Kidney epithelial cell (primary cell): Measurements from ENCODE around the gene CLIP2. TPM values are rescaled to one million over a fixed set of nuclear protein-coding genes. Genes with fewer than 3 reads are reported as not detected.

Experiments
- DNase-seq: peaks from one replicate; pipeline ENCODE4 v3.0.0-alpha.2; 2010; ENCODE audit warnings: low read depth
- H3K27me3 ChIP-seq: 2 replicates; pipeline ENCODE4 v1.6.0; 2011; ENCODE audit warnings: low read length; ENCODE audit not compliant: control insufficient read depth, insufficient read depth
- H3K36me3 ChIP-seq: 2 replicates; pipeline ENCODE4 v1.5.1; 2011; ENCODE audit warnings: low read length; ENCODE audit not compliant: control insufficient read depth, insufficient read depth
- H3K4me3 ChIP-seq: 2 replicates; pipeline ENCODE4 v1.5.1; 2011; ENCODE audit warnings: low read depth, mild to moderate bottlenecking, control low read depth, low read length
- total RNA-seq: library from RNA; depleted of rRNA; stranded (reverse); fragments of >200 nt; gene quantifications from 2 replicates; pipeline ENCODE4 v1.2.3, GENCODE V29; 2015
- TF ChIP-seq, protein P1 (sequence below): IDR thresholded peaks from 2 replicates; pipeline ENCODE4 v1.5.1; 2011; ENCODE audit warnings: mild to moderate bottlenecking, moderate library complexity, low read length, control low read depth, inconsistent platforms; ENCODE audit not compliant: insufficient read depth, poor library complexity, severe bottlenecking

Gene CLIP2
- total RNA-seq, 1 donor from 2014 or later = 46.3 TPM

DNA sequence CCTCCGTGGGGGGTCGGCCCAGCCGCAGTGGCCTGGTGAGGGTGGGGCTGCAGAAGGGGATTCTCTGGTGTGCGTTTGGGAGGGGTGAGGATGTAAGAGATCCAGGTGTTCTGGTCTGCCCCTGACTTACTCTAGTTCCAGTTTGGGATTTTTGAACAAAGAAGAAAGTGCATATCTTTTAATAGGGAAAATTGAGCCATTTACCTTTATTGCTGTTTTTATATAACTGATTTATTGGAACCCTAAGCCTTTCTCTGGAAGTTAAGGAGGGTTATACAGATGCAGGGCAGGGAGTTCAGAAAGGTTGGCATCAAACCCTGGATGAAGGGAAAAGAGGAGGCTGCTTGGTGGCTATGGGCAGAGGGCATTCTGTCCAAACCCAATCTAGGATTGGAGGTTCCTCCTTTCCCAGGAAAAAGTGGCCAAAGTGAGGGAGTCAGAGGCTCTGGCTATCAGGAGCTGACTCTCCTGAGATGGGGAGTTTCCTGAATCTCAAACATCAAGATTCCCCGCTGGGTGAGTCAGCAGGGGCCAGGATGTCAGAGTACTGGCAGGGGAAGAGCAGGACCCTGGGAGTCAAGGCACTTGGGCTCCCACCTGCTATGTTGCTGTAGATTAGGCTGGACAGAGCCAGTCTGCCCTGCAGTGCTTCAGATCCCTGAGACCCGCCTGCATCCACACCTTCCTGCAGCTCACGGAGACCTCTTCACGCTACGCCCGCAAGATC lies 67.5 kb downstream of the CLIP2 start:
- Histone ChIP-seq H3K36me3 (peaks cover 3% of the 10 kb centered on the region), H3K27me3 (no peaks in the 10 kb centered on the region), H3K4me3 (no peak overlapping the region)
- no peak for DNase-seq
- TF ChIP-seq, protein P1, sequence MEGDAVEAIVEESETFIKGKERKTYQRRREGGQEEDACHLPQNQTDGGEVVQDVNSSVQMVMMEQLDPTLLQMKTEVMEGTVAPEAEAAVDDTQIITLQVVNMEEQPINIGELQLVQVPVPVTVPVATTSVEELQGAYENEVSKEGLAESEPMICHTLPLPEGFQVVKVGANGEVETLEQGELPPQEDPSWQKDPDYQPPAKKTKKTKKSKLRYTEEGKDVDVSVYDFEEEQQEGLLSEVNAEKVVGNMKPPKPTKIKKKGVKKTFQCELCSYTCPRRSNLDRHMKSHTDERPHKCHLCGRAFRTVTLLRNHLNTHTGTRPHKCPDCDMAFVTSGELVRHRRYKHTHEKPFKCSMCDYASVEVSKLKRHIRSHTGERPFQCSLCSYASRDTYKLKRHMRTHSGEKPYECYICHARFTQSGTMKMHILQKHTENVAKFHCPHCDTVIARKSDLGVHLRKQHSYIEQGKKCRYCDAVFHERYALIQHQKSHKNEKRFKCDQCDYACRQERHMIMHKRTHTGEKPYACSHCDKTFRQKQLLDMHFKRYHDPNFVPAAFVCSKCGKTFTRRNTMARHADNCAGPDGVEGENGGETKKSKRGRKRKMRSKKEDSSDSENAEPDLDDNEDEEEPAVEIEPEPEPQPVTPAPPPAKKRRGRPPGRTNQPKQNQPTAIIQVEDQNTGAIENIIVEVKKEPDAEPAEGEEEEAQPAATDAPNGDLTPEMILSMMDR = no peak

DNA sequence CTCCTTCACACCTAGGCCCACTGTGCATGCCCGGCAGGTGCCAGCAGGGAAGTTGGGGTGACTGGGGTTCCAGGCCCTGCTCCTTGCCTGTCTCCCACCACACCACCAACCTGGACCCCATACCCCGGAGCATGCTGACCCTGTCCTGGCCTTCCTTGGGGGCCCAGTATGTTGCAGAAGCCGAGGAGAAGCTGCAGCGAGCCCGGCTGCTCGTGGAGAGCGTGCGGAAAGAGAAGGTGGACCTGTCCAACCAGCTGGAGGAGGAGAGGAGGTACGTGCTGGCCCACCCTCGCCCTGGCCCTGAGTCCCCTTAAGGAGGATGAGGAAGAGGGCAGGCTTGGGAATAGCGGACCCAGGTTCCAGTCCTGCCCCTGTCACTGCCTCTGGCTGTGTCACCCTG lies 70.8 kb downstream of the CLIP2 start:
- Histone ChIP-seq H3K4me3 (no peak overlapping the region), H3K36me3 (no peaks in the 10 kb centered on the region), H3K27me3 (no peaks in the 10 kb centered on the region)
- DNase-seq = no peak
- TF ChIP-seq, protein P1 = no peak

DNA sequence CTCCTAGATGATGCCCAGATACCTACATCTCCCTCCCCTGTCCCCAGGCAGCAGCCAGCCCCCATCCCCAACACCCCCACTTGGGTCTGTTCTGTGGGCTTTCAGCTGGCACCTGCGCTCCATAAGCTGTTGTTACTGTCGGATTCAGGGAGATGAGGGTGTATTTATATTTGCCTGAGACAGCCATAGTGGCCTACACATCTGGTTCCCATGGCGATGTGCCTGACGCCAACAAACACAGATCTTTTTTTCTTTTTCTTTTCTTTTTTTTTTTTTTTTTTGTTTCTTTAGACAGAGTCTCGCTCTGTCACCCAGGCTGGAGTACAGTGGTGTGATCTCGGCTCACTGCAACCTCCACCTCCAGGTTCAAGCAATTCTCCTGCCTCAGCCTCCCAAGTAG lies 73.1 kb downstream of the CLIP2 start:
- no peaks in the 10 kb centered on the region for H3K27me3 ChIP-seq
- TF ChIP-seq, protein P1 = no peak
- H3K36me3 ChIP-seq = no peaks in the 10 kb centered on the region
- no peak overlapping the region for H3K4me3 ChIP-seq
- DNase-seq = no peak

DNA sequence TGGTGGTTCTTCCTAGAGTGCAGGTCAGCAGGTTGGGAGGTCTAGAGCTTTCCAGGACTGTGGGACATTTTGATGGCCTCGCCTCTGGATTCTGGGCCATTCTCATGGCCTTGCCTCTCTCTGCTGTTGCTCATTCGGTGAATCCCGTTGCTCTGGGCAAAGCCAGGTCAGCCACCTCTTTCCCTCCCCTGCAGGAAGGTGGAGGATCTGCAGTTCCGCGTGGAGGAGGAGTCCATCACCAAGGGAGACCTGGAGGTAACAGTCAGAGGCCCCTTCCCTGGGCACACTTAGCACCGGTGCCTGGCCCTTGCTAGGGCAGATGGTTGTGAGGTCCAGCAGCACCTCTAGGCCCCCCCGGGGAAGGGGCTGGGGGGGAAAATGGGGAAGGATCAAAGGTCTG lies 74.9 kb downstream of the CLIP2 start:
- Histone ChIP-seq H3K36me3 (no peaks in the 10 kb centered on the region), H3K27me3 (no peaks in the 10 kb centered on the region), H3K4me3 (no peak overlapping the region)
- TF ChIP-seq, protein P1 = peak; percentile 30
- no peak for DNase-seq

DNA sequence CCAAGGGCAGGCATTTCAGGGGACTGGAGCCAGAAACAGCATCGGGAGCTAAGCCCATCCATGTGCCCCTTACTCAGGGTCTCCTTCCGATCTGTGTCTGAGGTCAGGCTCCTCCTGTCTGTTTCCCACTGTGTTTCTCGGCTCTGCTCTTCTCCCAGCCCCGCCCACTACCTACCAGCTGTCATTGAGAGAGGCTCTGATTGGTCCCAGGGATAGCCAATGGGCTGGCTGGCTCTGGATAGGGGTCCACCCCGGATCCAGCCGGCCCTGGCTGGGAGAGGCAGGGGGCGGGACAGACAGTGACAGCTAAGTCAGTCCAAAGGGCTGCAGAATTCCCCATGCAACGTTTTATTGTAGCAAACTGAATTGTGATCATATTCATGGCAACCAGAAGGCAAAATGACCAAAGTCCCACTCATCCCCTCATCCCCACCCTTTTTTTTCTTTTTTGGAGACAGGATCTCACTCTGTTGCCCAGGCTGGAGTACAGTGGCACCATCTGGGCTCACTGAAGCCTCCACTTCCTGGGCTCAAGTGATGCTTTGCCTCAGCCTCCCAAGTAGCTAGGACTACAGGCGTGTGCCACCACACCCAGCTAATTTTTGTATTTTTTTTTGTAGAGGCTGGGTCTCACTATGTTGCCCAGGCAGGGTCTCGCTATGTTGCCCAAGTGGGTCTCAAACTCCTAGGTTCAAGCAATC lies 76.3 kb downstream of the CLIP2 start:
- H3K36me3 ChIP-seq = no peaks in the 10 kb centered on the region
- TF ChIP-seq, protein P1 = no peak
- H3K4me3 ChIP-seq = no peak overlapping the region
- DNase-seq = no peak
- H3K27me3 ChIP-seq = no peaks in the 10 kb centered on the region
